ENCODE measurements around the gene MAST1. TPM values are rescaled to one million over a fixed set of nuclear protein-coding genes. Genes with fewer than 3 reads are reported as not detected.
A peak's percentile ranks its signal among the peaks of the same experiment; 100 is the strongest.
"Not testable (repeated sequence)": the region's sequence is repeated elsewhere in the genome, so short reads cannot be mapped to it uniquely, and the experiment has no call there.

The MAST1 gene
- total RNA-seq, 4 donors from 2014 or later = 1.2 TPM; not detected in 3

DNA sequence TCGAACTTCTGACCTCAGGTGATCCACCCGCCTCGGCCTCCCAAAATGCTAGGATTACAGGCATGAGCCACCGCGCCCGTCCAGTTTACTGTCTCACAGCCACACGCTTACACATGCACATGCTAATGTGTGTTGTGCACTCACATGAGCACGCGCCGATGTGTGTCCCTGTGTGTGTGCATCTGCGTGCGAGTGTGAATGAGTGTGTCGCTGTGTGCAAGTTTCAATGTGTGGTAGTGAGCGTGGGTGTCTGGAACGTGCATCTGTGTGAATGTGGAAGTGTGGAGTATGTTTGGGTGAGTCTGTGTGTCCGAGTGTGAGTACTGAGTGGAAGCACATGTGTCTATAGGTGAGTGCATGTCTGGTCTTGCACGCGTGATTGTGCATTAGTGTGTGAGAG, 4.2 kb downstream of the MAST1 start:
- no peak overlapping the region for H3K4me3 ChIP-seq
- DNase-seq = no peak
- TF ChIP-seq, protein P1, sequence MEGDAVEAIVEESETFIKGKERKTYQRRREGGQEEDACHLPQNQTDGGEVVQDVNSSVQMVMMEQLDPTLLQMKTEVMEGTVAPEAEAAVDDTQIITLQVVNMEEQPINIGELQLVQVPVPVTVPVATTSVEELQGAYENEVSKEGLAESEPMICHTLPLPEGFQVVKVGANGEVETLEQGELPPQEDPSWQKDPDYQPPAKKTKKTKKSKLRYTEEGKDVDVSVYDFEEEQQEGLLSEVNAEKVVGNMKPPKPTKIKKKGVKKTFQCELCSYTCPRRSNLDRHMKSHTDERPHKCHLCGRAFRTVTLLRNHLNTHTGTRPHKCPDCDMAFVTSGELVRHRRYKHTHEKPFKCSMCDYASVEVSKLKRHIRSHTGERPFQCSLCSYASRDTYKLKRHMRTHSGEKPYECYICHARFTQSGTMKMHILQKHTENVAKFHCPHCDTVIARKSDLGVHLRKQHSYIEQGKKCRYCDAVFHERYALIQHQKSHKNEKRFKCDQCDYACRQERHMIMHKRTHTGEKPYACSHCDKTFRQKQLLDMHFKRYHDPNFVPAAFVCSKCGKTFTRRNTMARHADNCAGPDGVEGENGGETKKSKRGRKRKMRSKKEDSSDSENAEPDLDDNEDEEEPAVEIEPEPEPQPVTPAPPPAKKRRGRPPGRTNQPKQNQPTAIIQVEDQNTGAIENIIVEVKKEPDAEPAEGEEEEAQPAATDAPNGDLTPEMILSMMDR (IDR thresholded peaks at IDR 0.05) = no peak
- TF ChIP-seq POLR2A (IDR thresholded peaks at IDR 0.05) = no peak
- peaks cover 25 to 43% of the 10 kb centered on the region in 2 donors for H3K27me3 ChIP-seq
- H3K27ac ChIP-seq = no peak overlapping the region
- no peaks in the 10 kb centered on the region for H3K9me3 ChIP-seq
- peaks cover 0 to 16% of the 10 kb centered on the region in 2 donors for H3K4me1 ChIP-seq
- intact Hi-C loops (cut with DNase I; ENCODE audit: low total_unique reads) = loop anchor here (5.0 kb wide), 1 partner anchor 75 kb away; no protein-coding TSS in a partner anchor
- no peaks in the 10 kb centered on the region for H3K36me3 ChIP-seq

- Histone ChIP-seq H3K27ac (no peak overlapping the region), H3K36me3 (no peaks in the 10 kb centered on the region), H3K4me1 (peaks cover 0 to 12% of the 10 kb centered on the region in 2 donors), H3K27me3 (peaks cover 22 to 37% of the 10 kb centered on the region in 2 donors), H3K9me3 (no peaks in the 10 kb centered on the region), H3K4me3 (no peak overlapping the region)
- TF ChIP-seq, protein P1 (IDR thresholded peaks at IDR 0.05) = no peak
- TF ChIP-seq POLR2A (IDR thresholded peaks at IDR 0.05) = no peak
- intact Hi-C loops (cut with DNase I; ENCODE audit: low total_unique reads) = loop anchor here (5.0 kb wide), 1 partner anchor 76 kb away; no protein-coding TSS in a partner anchor
- DNase-seq = no peak
Measured at GRCh38 chr19:12843328-12843727, 5.0 kb downstream of the MAST1 start.

DNA sequence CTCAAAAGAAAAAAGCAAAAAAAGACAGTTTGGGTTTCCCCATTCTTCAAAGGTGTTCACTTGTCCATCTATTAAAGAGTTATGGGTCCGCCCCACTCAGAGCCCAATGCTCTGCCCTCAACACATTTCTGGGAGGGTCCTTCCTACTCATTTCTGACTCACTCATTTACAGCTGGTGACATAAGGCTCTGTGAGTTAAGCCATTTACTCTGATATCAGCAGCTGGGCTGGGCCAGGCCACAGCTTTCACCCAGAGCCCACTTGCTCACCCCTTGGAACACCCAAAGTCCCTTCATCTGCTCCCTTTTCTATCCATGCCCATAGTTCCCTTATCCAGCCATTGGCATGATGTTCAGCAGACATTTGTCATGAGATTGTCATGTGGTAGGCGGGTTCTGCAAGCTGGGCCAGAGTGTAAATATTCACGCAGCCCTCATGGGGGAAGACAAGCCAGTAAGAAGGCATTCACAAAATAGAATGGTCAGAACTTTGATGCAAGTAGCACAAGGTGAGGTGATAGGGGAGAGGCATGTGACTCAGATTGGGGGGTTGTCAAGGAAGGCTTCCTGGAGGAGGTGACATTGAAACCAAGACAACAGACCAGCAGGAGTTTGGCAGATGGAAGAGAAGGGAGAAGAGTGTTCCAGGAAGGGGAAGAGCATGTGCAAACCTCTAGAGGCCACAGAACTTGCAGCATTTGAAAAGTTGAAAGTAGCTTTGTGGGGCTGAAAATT, 5.9 kb downstream of the MAST1 start:
- Histone ChIP-seq H3K36me3 (no peaks in the 10 kb centered on the region), H3K4me3 (no peak overlapping the region), H3K9me3 (no peaks in the 10 kb centered on the region), H3K27me3 (peaks cover 16 to 30% of the 10 kb centered on the region in 2 donors), H3K27ac (no peak overlapping the region), H3K4me1 (peaks cover 0 to 6% of the 10 kb centered on the region in 2 donors)
- DNase-seq = no peak
- no peak for TF ChIP-seq POLR2A (IDR thresholded peaks at IDR 0.05)
- TF ChIP-seq, protein P1 (IDR thresholded peaks at IDR 0.05) = no peak
- intact Hi-C loops (cut with DNase I; ENCODE audit: low total_unique reads) = loop anchor here (5.0 kb wide), 1 partner anchor 77 kb away; no protein-coding TSS in a partner anchor

- not testable (repeated sequence) for H3K4me3 ChIP-seq, H3K27ac ChIP-seq, H3K9me3 ChIP-seq, H3K36me3 ChIP-seq, DNase-seq, H3K4me1 ChIP-seq
- H3K27me3 ChIP-seq = peaks cover 0 to 17% of the 10 kb centered on the region in 2 donors
- intact Hi-C loops (cut with DNase I; ENCODE audit: low total_unique reads) = loop anchor here (2.0 kb wide), 1 partner anchor 48 kb away; no protein-coding TSS in a partner anchor
Measured at GRCh38 chr19:12846613-12847012, 8.3 kb downstream of the MAST1 start.

DNA sequence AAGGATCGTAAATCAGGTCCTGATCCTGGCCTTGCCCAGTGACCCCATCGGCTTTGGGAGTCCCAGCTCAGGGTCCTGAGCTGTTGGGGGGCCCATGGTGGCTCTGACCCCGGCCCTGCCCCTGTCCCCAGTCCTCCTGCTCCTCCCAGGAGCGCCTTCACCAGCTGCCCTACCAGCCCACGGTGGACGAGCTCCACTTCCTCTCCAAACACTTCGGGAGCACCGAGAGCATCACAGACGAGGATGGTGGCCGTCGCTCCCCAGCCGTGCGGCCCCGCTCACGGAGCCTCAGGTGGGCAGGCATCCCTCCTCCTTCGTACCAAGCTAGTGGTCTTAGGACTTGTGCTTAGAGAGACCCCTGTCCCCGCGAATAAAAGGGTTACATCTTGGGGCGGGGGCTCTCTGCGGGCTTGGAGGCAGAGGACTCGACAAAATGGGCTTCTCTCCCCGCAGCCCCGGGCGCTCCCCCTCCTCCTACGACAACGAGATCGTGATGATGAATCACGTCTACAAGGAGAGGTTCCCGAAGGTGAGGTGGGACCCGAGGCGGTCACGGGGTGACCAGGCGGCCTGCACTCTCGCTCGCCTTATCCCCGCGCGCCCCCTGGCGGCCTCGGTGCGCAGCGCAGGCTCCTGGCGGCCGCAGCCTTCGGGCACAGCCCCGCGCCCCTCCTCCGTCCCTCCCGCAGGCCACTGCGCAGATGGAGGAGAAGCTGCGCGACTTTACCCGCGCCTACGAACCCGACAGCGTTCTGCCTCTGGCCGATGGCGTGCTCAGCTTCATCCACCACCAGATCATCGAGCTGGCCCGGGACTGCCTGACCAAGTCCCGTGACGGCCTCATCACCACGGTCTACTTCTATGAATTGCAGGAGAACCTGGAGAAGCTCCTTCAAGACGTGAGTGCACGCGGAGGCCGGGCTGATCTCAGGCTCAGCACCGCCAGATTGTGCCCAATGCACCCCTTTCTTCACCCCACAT, 9.1 kb downstream of the MAST1 start:
- no peaks in the 10 kb centered on the region for H3K4me1 ChIP-seq
- H3K9me3 ChIP-seq = no peaks in the 10 kb centered on the region
- peak; percentile 81 to 87 for DNase-seq
- H3K36me3 ChIP-seq = no peaks in the 10 kb centered on the region
- intact Hi-C loops (cut with DNase I; ENCODE audit: low total_unique reads) = loop anchor here (2.0 kb wide), 1 partner anchor 49 kb away; no protein-coding TSS in a partner anchor
- TF ChIP-seq, protein P1 (IDR thresholded peaks at IDR 0.05) = peak; percentile 91 to 99 (median 99)
- peak in 1 of 2 donors; percentile 15 for TF ChIP-seq POLR2A (IDR thresholded peaks at IDR 0.05)
- peaks cover 0 to 15% of the 10 kb centered on the region in 2 donors for H3K27me3 ChIP-seq
- H3K4me3 ChIP-seq = no peak overlapping the region
- H3K27ac ChIP-seq = no peak overlapping the region
